Sigmoid colon (tissue), 7 donors: ENCODE data around the gene LYPD1. TPM values are rescaled to one million over a fixed set of nuclear protein-coding genes. Genes with fewer than 3 reads are reported as not detected.
A peak's percentile ranks its signal among the peaks of the same experiment; 100 is the strongest.

Source experiments
- DNase-seq: peaks from one replicate; pipeline ENCODE4 v3.0.0-alpha.2; 2019
- H3K27ac ChIP-seq, 4 donors: fragments of 200-600 bp; sonication (generic); one replicate each; pipeline ENCODE4 v1.5.1; 2016 to 2019; ENCODE audit warnings: mild to moderate bottlenecking in 1 of 4
- H3K27me3 ChIP-seq, 3 donors: fragments of 200-600 bp; sonication (generic); one replicate each; pipeline ENCODE4 v1.5.1; 2019; ENCODE audit warnings: mild to moderate bottlenecking in 1 of 3
- H3K36me3 ChIP-seq, 4 donors: fragments of 200-600 bp; sonication (generic); one replicate each; pipeline ENCODE4 v1.5.1; 2016 to 2019
- H3K4me1 ChIP-seq, 4 donors: fragments of 200-600 bp; sonication (generic); one replicate each; pipeline ENCODE4 v1.5.1; 2017 to 2019
- H3K4me3 ChIP-seq, 4 donors: fragments of 200-600 bp; sonication (generic); one replicate each; pipeline ENCODE4 v1.5.1; 2017 to 2019; ENCODE audit warnings: mild to moderate bottlenecking in 2 of 4, moderate library complexity in 1 of 4
- H3K9me3 ChIP-seq, 4 donors: fragments of 200-600 bp in 3 of 4; sonication (generic) in 3 of 4; one replicate each; pipeline versions ENCODE4 v1.5.1 to v1.6.1; 2013 to 2019
- EP300 ChIP-seq, 4 donors: sonication (generic); formaldehyde crosslinking; IDR thresholded peaks; one replicate each; pipeline ENCODE4 v1.6.1; 2017; ENCODE audit warnings: antibody characterized with exemption in 4 of 4
- POLR2A ChIP-seq, 2 donors: fragments of 450-650 bp; IDR thresholded peaks; one replicate each; pipeline ENCODE4 v1.6.1; 2016; ENCODE audit warnings: antibody characterized with exemption in 2 of 2, mild to moderate bottlenecking in 2 of 2, moderate library complexity in 2 of 2
- POLR2AphosphoS5 ChIP-seq, 4 donors: sonication (generic); formaldehyde crosslinking; IDR thresholded peaks; one replicate each; pipeline ENCODE4 v1.6.1; 2017; ENCODE audit warnings: antibody characterized with exemption in 4 of 4
- WGBS, 2 donors: extraction: QIAGEN DNeasy Blood & Tissue Kit; methylation state at CpG; one replicate each; pipeline ENCODE4 v1.1.7; 2013; 5-methylcytosine and 5-hydroxymethylcytosine counted together
- intact Hi-C: fragments of 100-400 bp; cut with DNase I; formaldehyde crosslinking; loops from one replicate; pipeline ENCODE4 v1.15.1; 2023
- polyA plus RNA-seq, 3 donors: library from polyadenylated mRNA; stranded (reverse); fragments of 200-250 nt; gene quantifications; one replicate each; pipeline ENCODE4 v1.2.3, GENCODE V29; 2013
- total RNA-seq, 4 donors: library from RNA; depleted of rRNA; stranded (reverse); fragments of >200 nt; gene quantifications; one replicate each; pipeline ENCODE4 v1.1.0, GENCODE V29; 2016
- TF ChIP-seq, protein P1 (sequence below), 4 experiments: fragments of 450-650 bp in 3 of 4; fragments of 200-600 bp in 1 of 4; IDR thresholded peaks; one replicate each; pipeline ENCODE4 v1.5.1; 2016 to 2019; ENCODE audit warnings: antibody characterized with exemption in 4 of 4, mild to moderate bottlenecking in 3 of 4, moderate library complexity in 2 of 4
- donor health status: healthy with polysubstance abuse.
- donor health status: Bipolar disorder and iron deficiency.
- donor health status: healthy.

Gene LYPD1, protein sequence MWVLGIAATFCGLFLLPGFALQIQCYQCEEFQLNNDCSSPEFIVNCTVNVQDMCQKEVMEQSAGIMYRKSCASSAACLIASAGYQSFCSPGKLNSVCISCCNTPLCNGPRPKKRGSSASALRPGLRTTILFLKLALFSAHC
- total RNA-seq (1 to 10 TPM in 3 of 4 donors, under 1 TPM in 1; 0.82 to 8.0 (median 3.0) TPM), polyA plus RNA-seq (1 to 10 TPM in 2 of 3 donors, not detected in 1; 1.7 to 2.4 TPM)

DNA sequence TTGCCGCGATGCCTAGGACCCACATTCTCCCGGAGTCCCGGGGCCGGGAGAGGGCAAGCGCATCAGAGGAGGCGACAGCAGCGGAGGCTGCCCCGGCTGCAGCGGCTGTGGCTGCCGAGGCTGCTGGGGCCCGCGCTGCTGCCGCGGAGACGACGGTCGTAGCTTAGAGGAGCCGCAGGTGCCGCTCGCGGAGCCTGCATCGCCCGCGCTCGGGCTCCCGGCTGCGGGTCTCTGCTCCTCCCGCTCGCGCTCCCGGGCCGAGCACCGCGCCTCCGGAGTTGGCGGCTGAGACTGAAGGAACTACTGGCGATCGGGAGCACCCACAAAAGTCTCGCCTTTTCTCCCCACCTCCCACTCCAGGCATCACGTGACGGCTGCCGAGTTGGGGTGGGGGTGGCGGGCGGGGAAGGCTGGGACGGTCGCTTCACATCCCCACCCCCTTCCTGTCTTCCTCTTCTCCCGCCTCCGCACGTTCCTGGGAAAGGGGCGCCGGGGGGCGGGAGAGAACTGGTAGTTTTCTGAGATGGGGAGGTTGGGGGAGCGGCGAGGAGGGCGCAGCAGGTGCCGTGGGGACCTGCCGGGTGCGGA is at the start of gene LYPD1:
Gene LYPD1 (minus strand): TSS at position 298 of the 588 bp plus-strand sequence. CDS start 273 bp downstream, at position 25.
- DNase-seq, result no peak
- TF ChIP-seq POLR2A (IDR thresholded peaks at IDR 0.05), result no peak
- TF ChIP-seq, protein P1, sequence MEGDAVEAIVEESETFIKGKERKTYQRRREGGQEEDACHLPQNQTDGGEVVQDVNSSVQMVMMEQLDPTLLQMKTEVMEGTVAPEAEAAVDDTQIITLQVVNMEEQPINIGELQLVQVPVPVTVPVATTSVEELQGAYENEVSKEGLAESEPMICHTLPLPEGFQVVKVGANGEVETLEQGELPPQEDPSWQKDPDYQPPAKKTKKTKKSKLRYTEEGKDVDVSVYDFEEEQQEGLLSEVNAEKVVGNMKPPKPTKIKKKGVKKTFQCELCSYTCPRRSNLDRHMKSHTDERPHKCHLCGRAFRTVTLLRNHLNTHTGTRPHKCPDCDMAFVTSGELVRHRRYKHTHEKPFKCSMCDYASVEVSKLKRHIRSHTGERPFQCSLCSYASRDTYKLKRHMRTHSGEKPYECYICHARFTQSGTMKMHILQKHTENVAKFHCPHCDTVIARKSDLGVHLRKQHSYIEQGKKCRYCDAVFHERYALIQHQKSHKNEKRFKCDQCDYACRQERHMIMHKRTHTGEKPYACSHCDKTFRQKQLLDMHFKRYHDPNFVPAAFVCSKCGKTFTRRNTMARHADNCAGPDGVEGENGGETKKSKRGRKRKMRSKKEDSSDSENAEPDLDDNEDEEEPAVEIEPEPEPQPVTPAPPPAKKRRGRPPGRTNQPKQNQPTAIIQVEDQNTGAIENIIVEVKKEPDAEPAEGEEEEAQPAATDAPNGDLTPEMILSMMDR (IDR thresholded peaks at IDR 0.05), result no peak
- no peak for TF ChIP-seq EP300 (IDR thresholded peaks at IDR 0.05)
- no peak for TF ChIP-seq POLR2AphosphoS5 (IDR thresholded peaks at IDR 0.05)
- Histone ChIP-seq H3K27ac (no peak within 1 kb of the TSS), H3K36me3 (no peaks in the 10 kb centered on the region), H3K4me3 (peak within 1 kb of the TSS; percentile 19 to 53 (median 44)), H3K9me3 (no peaks in the 10 kb centered on the region), H3K4me1 (peaks cover 0 to 38% (median 29%) of the 10 kb centered on the region in 4 donors), H3K27me3 (peaks cover 20 to 52% (median 31%) of the 10 kb centered on the region in 3 donors)
- WGBS, 2 donors, result 1 to 2% methylated on average over 59 of the region's 59 CpGs
- intact Hi-C loops, result no loop called here

DNA sequence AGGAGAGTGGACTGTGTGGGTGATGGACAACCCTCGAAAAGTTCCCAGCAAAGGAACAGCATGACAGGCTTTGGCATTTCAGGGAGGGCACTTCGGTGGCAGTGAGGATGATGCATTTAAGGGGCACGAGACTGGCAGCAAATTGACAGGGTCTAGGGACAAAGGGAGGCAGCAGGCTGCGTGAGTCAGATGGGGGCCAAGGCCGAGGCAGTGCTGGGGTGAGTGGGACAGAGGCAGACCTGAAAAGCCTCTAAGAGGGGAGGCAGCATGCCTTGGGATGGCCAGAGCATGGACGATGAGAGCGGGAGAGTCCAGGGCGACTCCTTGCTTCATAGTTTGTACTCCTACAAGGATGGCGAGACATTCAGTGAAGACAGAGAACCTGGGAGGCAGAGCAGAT is 49.5 kb upstream of the LYPD1 start:
- no peaks in the 10 kb centered on the region for H3K9me3 ChIP-seq
- intact Hi-C loops, result no loop called here
- H3K27ac ChIP-seq, result no peak overlapping the region
- TF ChIP-seq POLR2A (IDR thresholded peaks at IDR 0.05), result no peak
- no peak for TF ChIP-seq POLR2AphosphoS5 (IDR thresholded peaks at IDR 0.05)
- TF ChIP-seq, protein P1 (IDR thresholded peaks at IDR 0.05), result no peak
- no peak for TF ChIP-seq EP300 (IDR thresholded peaks at IDR 0.05)
- WGBS, 2 donors, result 82 to 92% methylated on average over 9 of the region's 9 CpGs
- no peaks in the 10 kb centered on the region for H3K36me3 ChIP-seq
- H3K27me3 ChIP-seq, result no peaks in the 10 kb centered on the region
- H3K4me1 ChIP-seq, result no peaks in the 10 kb centered on the region
- H3K4me3 ChIP-seq, result no peak overlapping the region
- DNase-seq, result no peak

DNA sequence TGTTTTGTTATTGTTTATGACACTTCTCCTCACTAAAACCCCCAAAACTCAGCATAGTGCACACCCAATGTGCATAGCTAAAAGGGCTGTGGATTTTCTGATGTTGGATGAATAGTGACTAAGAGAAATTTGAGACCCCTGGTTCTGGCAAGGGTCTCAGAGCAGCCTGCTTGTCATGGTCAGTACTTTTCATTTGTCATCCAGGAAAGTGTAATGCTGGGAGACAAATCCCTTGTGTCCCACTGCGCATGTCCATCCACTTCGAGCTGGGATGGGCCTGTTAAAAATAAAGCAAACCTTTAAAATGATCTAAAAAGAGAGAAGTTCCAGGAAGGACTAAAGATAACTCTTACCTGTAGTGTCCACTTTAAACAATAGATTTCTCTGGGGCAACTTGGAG is 46.9 kb upstream of the LYPD1 start:
- Histone ChIP-seq H3K27me3 (no peaks in the 10 kb centered on the region), H3K4me1 (no peaks in the 10 kb centered on the region), H3K27ac (no peak overlapping the region), H3K36me3 (no peaks in the 10 kb centered on the region), H3K4me3 (no peak overlapping the region), H3K9me3 (no peaks in the 10 kb centered on the region)
- DNase-seq, result no peak
- TF ChIP-seq, protein P1 (IDR thresholded peaks at IDR 0.05), result no peak
- TF ChIP-seq EP300 (IDR thresholded peaks at IDR 0.05) (no peak), POLR2A (IDR thresholded peaks at IDR 0.05) (no peak), POLR2AphosphoS5 (IDR thresholded peaks at IDR 0.05) (no peak)
- WGBS, 2 donors, result 81 to 89% methylated on average over 2 of the region's 2 CpGs
- intact Hi-C loops, result no loop called here

DNA sequence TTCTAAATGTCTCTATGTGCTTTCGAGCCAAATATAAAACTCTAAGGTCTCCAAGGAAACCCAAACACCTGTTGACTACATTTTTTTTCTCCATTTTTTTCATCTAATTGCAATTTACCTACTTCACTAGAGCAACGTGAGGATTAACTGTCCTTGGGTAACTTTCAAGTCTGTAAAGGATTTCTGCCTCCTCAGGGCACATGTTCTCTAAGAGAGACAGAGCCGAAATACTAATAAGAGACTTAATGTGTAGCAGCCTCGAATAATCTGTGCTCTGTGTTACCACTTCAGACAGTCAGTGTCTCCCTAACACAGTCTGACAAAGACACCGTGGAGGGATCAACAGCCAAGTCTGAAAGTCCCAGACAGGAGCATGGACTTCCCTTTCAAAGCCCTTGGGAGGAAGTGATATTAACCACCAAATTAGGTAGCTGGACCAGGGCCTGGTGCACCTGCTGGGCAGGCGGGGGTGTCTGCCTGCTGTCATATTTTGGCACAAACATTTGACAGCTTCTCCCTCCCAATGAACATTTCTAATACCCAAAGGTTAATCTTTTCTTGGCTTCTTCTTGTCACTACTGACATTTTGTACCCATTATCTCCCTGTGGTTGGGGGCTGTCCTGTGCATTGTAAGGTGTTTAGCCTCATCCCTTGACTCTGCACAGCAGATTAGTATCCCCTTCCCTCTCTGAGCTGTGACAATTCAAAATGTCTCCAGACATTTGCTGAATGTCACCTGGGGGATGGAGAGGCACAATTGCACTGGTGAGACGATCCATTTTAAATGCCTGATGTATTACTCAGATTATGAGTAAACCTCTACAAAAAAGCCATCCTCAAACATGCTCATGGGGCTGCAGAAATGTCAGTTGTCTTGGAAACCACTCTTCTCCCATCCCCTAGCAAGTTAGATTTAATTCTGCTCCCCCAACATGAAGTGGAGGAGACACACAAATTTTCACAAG is 45.7 kb upstream of the LYPD1 start:
- intact Hi-C loops, result no loop called here
- 76 to 85% methylated on average over 7 of the region's 7 CpGs for WGBS, 2 donors
- no peak overlapping the region for H3K4me3 ChIP-seq
- H3K27ac ChIP-seq, result no peak overlapping the region
- H3K9me3 ChIP-seq, result no peaks in the 10 kb centered on the region
- H3K4me1 ChIP-seq, result no peaks in the 10 kb centered on the region
- H3K27me3 ChIP-seq, result no peaks in the 10 kb centered on the region
- DNase-seq, result no peak
- TF ChIP-seq, protein P1 (IDR thresholded peaks at IDR 0.05), result no peak
- TF ChIP-seq EP300 (IDR thresholded peaks at IDR 0.05) (no peak), POLR2A (IDR thresholded peaks at IDR 0.05) (no peak), POLR2AphosphoS5 (IDR thresholded peaks at IDR 0.05) (no peak)
- H3K36me3 ChIP-seq, result no peaks in the 10 kb centered on the region
